DOHH2 (cell line): ENCODE data around the gene LOXHD1.

Experiments used
- EZH2phosphoT487 ChIP-seq: fragments of 200-600 bp; sonication (generic); IDR thresholded peaks from 2 replicates; pipeline ENCODE4 v1.6.1; 2017; ENCODE audit warnings: borderline replicate concordance, mild to moderate bottlenecking, antibody characterized with exemption, low read length, moderate library complexity, mixed read lengths
- TF ChIP-seq, protein P1 (sequence below): fragments of 200-600 bp; sonication (generic); IDR thresholded peaks from one replicate; pipeline ENCODE4 v1.5.1; 2014; ENCODE audit warnings: antibody characterized with exemption, mild to moderate bottlenecking, low read depth, low read length; ENCODE audit not compliant: poor library complexity, severe bottlenecking

DNA sequence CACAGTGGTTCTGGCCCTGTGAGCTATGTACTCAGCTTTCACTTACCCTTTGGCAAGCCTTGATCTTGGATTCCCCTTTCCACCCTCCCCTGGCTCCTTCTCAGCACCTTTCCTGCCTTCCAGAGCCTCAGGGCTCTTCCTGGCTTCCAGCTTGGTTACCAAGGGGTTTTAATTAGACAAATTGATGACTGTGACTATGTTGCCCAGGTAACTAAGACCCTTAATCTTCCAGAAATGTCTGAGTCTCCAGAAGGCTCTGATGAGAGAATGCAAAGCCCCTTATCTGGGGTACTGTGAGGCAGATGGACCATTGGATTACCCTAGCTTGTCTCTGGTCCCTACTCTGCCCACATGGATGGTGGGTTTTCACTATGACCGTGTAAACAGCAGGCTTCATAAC, 174.2 kb downstream of the LOXHD1 start:
- TF ChIP-seq, protein P1, sequence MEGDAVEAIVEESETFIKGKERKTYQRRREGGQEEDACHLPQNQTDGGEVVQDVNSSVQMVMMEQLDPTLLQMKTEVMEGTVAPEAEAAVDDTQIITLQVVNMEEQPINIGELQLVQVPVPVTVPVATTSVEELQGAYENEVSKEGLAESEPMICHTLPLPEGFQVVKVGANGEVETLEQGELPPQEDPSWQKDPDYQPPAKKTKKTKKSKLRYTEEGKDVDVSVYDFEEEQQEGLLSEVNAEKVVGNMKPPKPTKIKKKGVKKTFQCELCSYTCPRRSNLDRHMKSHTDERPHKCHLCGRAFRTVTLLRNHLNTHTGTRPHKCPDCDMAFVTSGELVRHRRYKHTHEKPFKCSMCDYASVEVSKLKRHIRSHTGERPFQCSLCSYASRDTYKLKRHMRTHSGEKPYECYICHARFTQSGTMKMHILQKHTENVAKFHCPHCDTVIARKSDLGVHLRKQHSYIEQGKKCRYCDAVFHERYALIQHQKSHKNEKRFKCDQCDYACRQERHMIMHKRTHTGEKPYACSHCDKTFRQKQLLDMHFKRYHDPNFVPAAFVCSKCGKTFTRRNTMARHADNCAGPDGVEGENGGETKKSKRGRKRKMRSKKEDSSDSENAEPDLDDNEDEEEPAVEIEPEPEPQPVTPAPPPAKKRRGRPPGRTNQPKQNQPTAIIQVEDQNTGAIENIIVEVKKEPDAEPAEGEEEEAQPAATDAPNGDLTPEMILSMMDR = no peak
- TF ChIP-seq EZH2phosphoT487 = no peak
